Smooth muscle cell (in vitro differentiated cells): ENCODE measurements around the gene DMD. TPM values are rescaled to one million over a fixed set of nuclear protein-coding genes. Genes with fewer than 3 reads are reported as not detected.

ENCODE experiments used
- DNase-seq: peaks from one replicate; lab custom pipeline; 2025; ENCODE audit not compliant: unreplicated experiment; lab: John Stamatoyannopoulos, UW
- H2AFZ ChIP-seq: fragments of 200-600 bp; sonication (generic); 2 replicates; pipeline ENCODE4 v1.6.0; 2016; ENCODE audit warnings: antibody characterized with exemption, low read depth, mild to moderate bottlenecking
- H3F3A ChIP-seq: fragments of 200-600 bp; sonication (generic); 2 replicates; pipeline ENCODE4 v1.6.0; 2017; ENCODE audit warnings: antibody characterized with exemption, low read depth
- H3K27ac ChIP-seq: fragments of 200-600 bp; sonication (generic); 2 replicates; pipeline ENCODE4 v1.5.1; 2016; ENCODE audit warnings: low read depth, mild to moderate bottlenecking
- H3K27me3 ChIP-seq: fragments of 200-600 bp; sonication (generic); 2 replicates; pipeline ENCODE4 v1.6.1; 2016; ENCODE audit warnings: low read depth, mild to moderate bottlenecking
- H3K36me3 ChIP-seq: fragments of 200-600 bp; sonication (generic); 2 replicates; pipeline ENCODE4 v1.5.1; 2016; ENCODE audit warnings: low read depth
- H3K4me1 ChIP-seq: fragments of 200-600 bp; sonication (generic); 2 replicates; pipeline ENCODE4 v1.5.1; 2016; ENCODE audit warnings: low read depth
- H3K4me2 ChIP-seq: fragments of 200-600 bp; sonication (generic); 2 replicates; pipeline ENCODE4 v1.6.0; 2016; ENCODE audit warnings: mild to moderate bottlenecking
- H3K4me3 ChIP-seq: fragments of 200-600 bp; sonication (generic); 2 replicates; pipeline ENCODE4 v1.5.1; 2016; ENCODE audit warnings: mild to moderate bottlenecking
- H3K79me2 ChIP-seq: fragments of 200-600 bp; sonication (generic); 2 replicates; pipeline ENCODE4 v1.6.0; 2016; ENCODE audit warnings: low read depth, mild to moderate bottlenecking
- H3K9ac ChIP-seq: fragments of 200-600 bp; sonication (generic); 2 replicates; pipeline ENCODE4 v1.6.0; 2016; ENCODE audit warnings: low read depth
- H3K9me3 ChIP-seq: fragments of 200-600 bp; sonication (generic); replicated peaks from 2 replicates; pipeline ENCODE4 v1.5.1; 2016; ENCODE audit warnings: low read depth
- H4K20me1 ChIP-seq: fragments of 200-600 bp; sonication (generic); 2 replicates; pipeline ENCODE4 v1.6.0; 2016; ENCODE audit warnings: low read depth
- WGBS: methylation state at CpG from one replicate; pipeline ENCODE4 v1.1.7; 2016; ENCODE audit warnings: low lambda C conversion rate; 5-methylcytosine and 5-hydroxymethylcytosine counted together
- polyA plus RNA-seq: library from polyadenylated mRNA; unstranded; fragments of >200 nt; fragmentation: Nextera tagmentation; extraction: Ambion mirVana; gene quantifications from 2 replicates; pipeline ENCODE4 v1.2.1, GENCODE V29; 2016
- total RNA-seq: library from RNA; depleted of rRNA; stranded (reverse); fragments of >200 nt; gene quantifications from 2 replicates; pipeline ENCODE4 v1.2.3, GENCODE V29; 2014
- TF ChIP-seq, protein P1 (sequence below): fragments of 200-600 bp; sonication (generic); IDR thresholded peaks from 2 replicates; pipeline ENCODE4 v1.5.1; 2017; ENCODE audit warnings: borderline replicate concordance, mild to moderate bottlenecking, antibody characterized with exemption; ENCODE audit not compliant: insufficient read depth, poor library complexity, severe bottlenecking

DMD gene
- total and polyA plus RNA-seq, 2 experiments from 2014 or later = 12.3 to 12.6 TPM

DNA sequence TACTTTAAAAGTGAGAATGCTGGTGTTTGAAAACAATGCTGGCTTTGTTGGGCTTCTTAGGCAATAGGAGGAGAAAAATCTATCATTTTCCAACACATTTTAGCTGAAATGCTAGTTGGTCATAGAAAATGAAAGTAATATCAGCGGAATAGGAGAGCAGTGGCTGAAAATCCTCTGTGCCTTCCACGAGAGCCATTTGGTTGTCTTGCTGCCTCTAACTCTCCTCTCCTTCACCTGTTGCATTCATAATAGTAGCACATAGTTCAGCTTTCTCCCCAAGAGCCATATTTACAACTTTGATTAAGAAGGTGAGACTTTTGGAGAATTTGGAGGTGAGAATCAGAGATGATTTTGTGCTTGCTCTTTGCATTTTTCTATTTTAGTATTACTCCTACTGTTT, 1290.1 kb downstream of the DMD start:
- H3K9ac ChIP-seq = no peak overlapping the region
- H4K20me1 ChIP-seq = no peaks in the 10 kb centered on the region
- no peak overlapping the region for H2AFZ ChIP-seq
- no peaks in the 10 kb centered on the region for H3K27me3 ChIP-seq
- no peak overlapping the region for H3K27ac ChIP-seq
- TF ChIP-seq, protein P1, sequence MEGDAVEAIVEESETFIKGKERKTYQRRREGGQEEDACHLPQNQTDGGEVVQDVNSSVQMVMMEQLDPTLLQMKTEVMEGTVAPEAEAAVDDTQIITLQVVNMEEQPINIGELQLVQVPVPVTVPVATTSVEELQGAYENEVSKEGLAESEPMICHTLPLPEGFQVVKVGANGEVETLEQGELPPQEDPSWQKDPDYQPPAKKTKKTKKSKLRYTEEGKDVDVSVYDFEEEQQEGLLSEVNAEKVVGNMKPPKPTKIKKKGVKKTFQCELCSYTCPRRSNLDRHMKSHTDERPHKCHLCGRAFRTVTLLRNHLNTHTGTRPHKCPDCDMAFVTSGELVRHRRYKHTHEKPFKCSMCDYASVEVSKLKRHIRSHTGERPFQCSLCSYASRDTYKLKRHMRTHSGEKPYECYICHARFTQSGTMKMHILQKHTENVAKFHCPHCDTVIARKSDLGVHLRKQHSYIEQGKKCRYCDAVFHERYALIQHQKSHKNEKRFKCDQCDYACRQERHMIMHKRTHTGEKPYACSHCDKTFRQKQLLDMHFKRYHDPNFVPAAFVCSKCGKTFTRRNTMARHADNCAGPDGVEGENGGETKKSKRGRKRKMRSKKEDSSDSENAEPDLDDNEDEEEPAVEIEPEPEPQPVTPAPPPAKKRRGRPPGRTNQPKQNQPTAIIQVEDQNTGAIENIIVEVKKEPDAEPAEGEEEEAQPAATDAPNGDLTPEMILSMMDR = no peak
- no peaks in the 10 kb centered on the region for H3K4me1 ChIP-seq
- H3K79me2 ChIP-seq = no peaks in the 10 kb centered on the region
- H3K4me3 ChIP-seq = no peak overlapping the region
- no peak overlapping the region for H3K4me2 ChIP-seq
- no peaks in the 10 kb centered on the region for H3K9me3 ChIP-seq
- WGBS = 76% methylated on average over 2 of the region's 2 CpGs
- DNase-seq = no peak
- no peaks in the 10 kb centered on the region for H3F3A ChIP-seq
- H3K36me3 ChIP-seq = no peaks in the 10 kb centered on the region

DNA sequence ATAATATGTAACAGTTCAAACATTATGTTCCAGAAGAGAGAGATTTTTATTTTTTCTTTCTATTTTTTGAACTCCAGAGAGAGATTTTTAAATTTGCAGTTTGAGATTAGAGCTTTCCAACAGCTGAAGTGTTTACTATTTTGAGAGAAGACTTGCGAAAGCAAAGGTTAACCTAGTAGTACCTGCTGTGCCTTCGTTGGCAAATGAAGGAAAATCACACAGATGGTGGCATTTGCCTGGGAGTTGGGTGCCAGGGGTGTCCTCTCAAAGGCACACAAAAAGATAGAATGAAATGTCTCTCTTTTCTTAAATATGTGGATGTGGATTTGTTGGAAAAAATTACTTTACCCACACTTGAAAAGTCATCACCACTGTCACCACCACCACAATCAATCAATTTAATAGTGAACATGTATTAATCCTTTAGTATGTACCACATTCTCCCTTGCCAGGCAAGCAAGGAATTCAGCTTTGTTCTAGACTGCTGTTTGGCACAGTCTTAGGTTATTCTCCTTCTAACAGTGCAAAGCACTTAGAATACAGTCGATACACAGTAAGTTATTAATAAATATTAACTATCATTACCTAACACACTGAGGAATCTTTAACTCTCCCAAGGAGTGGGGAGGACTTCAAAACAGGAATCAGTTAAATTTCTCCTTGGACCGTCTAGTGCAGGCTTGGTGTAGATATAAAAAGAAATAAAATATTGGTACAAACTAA, 1301.3 kb downstream of the DMD start:
- Histone ChIP-seq H3K9me3 (no peaks in the 10 kb centered on the region), H3K4me3 (no peak overlapping the region), H3K4me2 (no peak overlapping the region), H3K36me3 (no peaks in the 10 kb centered on the region), H2AFZ (no peak overlapping the region), H3K27ac (no peak overlapping the region), H3K79me2 (no peaks in the 10 kb centered on the region), H3K9ac (no peak overlapping the region), H3F3A (no peaks in the 10 kb centered on the region), H3K4me1 (no peaks in the 10 kb centered on the region), H4K20me1 (no peaks in the 10 kb centered on the region), H3K27me3 (no peaks in the 10 kb centered on the region)
- DNase-seq = no peak
- TF ChIP-seq, protein P1 = no peak
- WGBS = 77% methylated on average over 4 of the region's 4 CpGs

DNA sequence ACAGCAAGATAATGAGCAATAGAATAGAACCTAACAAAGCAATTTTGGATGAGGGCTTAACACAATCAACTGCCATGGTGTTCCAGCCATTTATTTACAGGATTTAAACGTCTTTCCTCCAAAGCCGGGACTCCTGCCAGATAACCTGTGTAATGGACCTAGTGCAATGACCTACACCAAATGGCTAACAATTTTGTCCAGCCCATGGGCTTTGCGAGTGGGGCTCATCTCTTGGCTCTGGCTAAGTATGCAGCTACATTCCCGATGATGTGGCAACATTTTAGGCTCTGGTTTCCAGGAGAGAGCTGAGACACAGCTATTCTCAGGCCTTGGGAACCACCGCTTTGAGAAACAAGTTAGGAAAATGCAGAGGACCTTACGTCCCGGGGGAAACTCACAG, 1317.2 kb downstream of the DMD start:
- 80% methylated on average over 7 of the region's 7 CpGs for WGBS
- H3K27me3 ChIP-seq = no peaks in the 10 kb centered on the region
- no peaks in the 10 kb centered on the region for H3K9me3 ChIP-seq
- H3K4me2 ChIP-seq = no peak overlapping the region
- TF ChIP-seq, protein P1 = no peak
- H3K4me3 ChIP-seq = no peak overlapping the region
- no peaks in the 10 kb centered on the region for H3K36me3 ChIP-seq
- H3K27ac ChIP-seq = no peak overlapping the region
- H3F3A ChIP-seq = no peaks in the 10 kb centered on the region
- H4K20me1 ChIP-seq = no peaks in the 10 kb centered on the region
- no peaks in the 10 kb centered on the region for H3K4me1 ChIP-seq
- H3K9ac ChIP-seq = no peak overlapping the region
- no peak for DNase-seq
- no peak overlapping the region for H2AFZ ChIP-seq
- no peaks in the 10 kb centered on the region for H3K79me2 ChIP-seq

DNA sequence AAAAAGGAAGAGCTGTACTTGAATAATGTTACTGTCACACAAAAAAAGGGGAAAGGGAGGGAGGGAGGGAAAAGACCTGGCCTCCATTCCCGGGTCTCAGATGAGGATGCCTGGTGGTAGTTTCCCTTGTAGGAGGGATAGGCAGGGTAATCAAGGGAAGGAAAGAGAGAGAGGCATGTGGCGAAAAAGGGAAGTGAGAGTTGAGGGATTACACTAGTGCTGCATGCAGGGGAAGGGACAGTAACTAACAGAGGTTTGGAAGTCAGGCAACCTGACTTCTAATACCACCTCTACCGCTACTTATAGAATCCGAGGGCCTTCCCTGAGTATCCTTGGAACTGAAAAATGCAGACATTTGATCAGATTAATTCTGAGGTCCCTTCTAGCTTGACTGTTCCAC, 1317.8 kb downstream of the DMD start:
- no peaks in the 10 kb centered on the region for H4K20me1 ChIP-seq
- H3K79me2 ChIP-seq = no peaks in the 10 kb centered on the region
- no peaks in the 10 kb centered on the region for H3K9me3 ChIP-seq
- H3K27ac ChIP-seq = no peak overlapping the region
- no peaks in the 10 kb centered on the region for H3K4me1 ChIP-seq
- no peaks in the 10 kb centered on the region for H3F3A ChIP-seq
- DNase-seq = no peak
- 70% methylated on average over 4 of the region's 4 CpGs for WGBS
- H3K4me2 ChIP-seq = no peak overlapping the region
- H2AFZ ChIP-seq = no peak overlapping the region
- TF ChIP-seq, protein P1 = no peak
- no peaks in the 10 kb centered on the region for H3K36me3 ChIP-seq
- H3K27me3 ChIP-seq = no peaks in the 10 kb centered on the region
- H3K9ac ChIP-seq = no peak overlapping the region
- H3K4me3 ChIP-seq = no peak overlapping the region
